A673 (cell line): Measurements from ENCODE around the gene FBXL17. TPM values are rescaled to one million over a fixed set of nuclear protein-coding genes. Genes with fewer than 3 reads are reported as not detected.

ENCODE experiments used
- BruUV-seq: library from RNA; stranded (reverse); fragments of 400-500 nt; replicated peaks from 2 replicates; lab custom pipeline; 2021; lab: Mats Ljungman, UMichigan
- CTCF ChIA-PET: fragments of 300-600 bp; sonication (Branson Sonifier 250); formaldehyde crosslinking; loops from one replicate; lab custom pipeline; 2022; ENCODE audit warnings: antibody characterized with exemption; lab: Charles Lee
- POLR2A ChIA-PET: fragments of 300-600 bp; sonication (Branson Sonifier 250); formaldehyde crosslinking; loops from one replicate; lab custom pipeline; 2022; ENCODE audit warnings: antibody characterized with exemption; ENCODE audit not compliant: low non-redundant PET; lab: Charles Lee
- DNase-seq: peaks from one replicate; pipeline ENCODE4 v3.0.0-alpha.2; 2015; ENCODE audit warnings: low spot score
- H3K27ac ChIP-seq: fragments of 200-600 bp; sonication (generic); 2 replicates; pipeline ENCODE4 v1.5.1; 2016; ENCODE audit warnings: mixed run types, low read depth, mild to moderate bottlenecking, mixed read lengths, antibody characterized with exemption, low read length; ENCODE audit not compliant: poor library complexity, severe bottlenecking
- H3K27me3 ChIP-seq: fragments of 200-600 bp; sonication (generic); replicated peaks from 2 replicates; pipeline ENCODE4 v1.6.1; 2017; ENCODE audit warnings: mixed run types, low read depth, mild to moderate bottlenecking, mixed read lengths, antibody characterized with exemption, low read length; ENCODE audit not compliant: insufficient read depth, poor library complexity
- H3K36me3 ChIP-seq: fragments of 200-600 bp; sonication (generic); 2 replicates; pipeline ENCODE4 v1.6.1; 2016; ENCODE audit warnings: mixed run types, mild to moderate bottlenecking, mixed read lengths, antibody characterized with exemption, low read length; ENCODE audit not compliant: insufficient read depth, poor library complexity, severe bottlenecking
- H3K4me1 ChIP-seq: fragments of 200-600 bp; sonication (generic); 2 replicates; pipeline ENCODE4 v1.6.1; 2017; ENCODE audit warnings: mixed run types, mild to moderate bottlenecking, mixed read lengths, antibody characterized with exemption, low read length; ENCODE audit not compliant: insufficient read depth, poor library complexity, severe bottlenecking
- H3K4me3 ChIP-seq: fragments of 200-600 bp; sonication (generic); 2 replicates; pipeline ENCODE4 v1.5.1; 2016; ENCODE audit warnings: low read depth, mixed run types, mild to moderate bottlenecking, mixed read lengths, low read length; ENCODE audit not compliant: poor library complexity, severe bottlenecking
- H3K9me3 ChIP-seq: fragments of 200-600 bp; sonication (generic); 2 replicates; pipeline ENCODE4 v1.6.1; 2016; ENCODE audit warnings: mixed run types, low read depth, mild to moderate bottlenecking, mixed read lengths, antibody characterized with exemption, low read length; ENCODE audit not compliant: poor library complexity, severe bottlenecking
- CTCF ChIP-seq: fragments of 300-800, 200-600 bp; sonication (generic); conservative IDR thresholded peaks from 2 replicates; pipeline ENCODE4 v1.5.1; 2017; ENCODE audit warnings: low read depth, mild to moderate bottlenecking, antibody characterized with exemption, low read length, moderate library complexity, mixed read lengths
- EZH2 ChIP-seq: fragments of 200-600 bp; sonication (generic); IDR thresholded peaks from 2 replicates; pipeline ENCODE4 v1.6.1; 2017; ENCODE audit warnings: borderline replicate concordance, low read depth, mild to moderate bottlenecking, mixed read lengths, antibody characterized with exemption, low read length; ENCODE audit not compliant: poor library complexity, severe bottlenecking
- intact Hi-C: fragments of 100-400 bp; cut with micrococcal nuclease; formaldehyde crosslinking; loops from one replicate; pipeline ENCODE4 v1.10.0; 2022; ENCODE audit not compliant: unreplicated experiment
- total RNA-seq: library from RNA; stranded (reverse); gene quantifications from 2 replicates; pipeline ENCODE4 v1.2.3, GENCODE V29; 2021

FBXL17 gene
- total RNA-seq, 1 experiment from 2014 or later, result 5.7 TPM

- intact Hi-C loops, result no loop called here
- H3K4me1 ChIP-seq, result no peaks in the 10 kb centered on the region
- no peak for DNase-seq
- no peaks in the 10 kb centered on the region for H3K27me3 ChIP-seq
- TF ChIP-seq CTCF (no peak), EZH2 (no peak)
- CTCF ChIA-PET, result no interaction called here
- H3K9me3 ChIP-seq, result no peaks in the 10 kb centered on the region
- H3K27ac ChIP-seq, result no peak overlapping the region
- no TSS peak for BruUV-seq
- H3K4me3 ChIP-seq, result no peak overlapping the region
- no peaks in the 10 kb centered on the region for H3K36me3 ChIP-seq
- POLR2A ChIA-PET, result no interaction called here
Measured at GRCh38 chr5:108361771-108362170, 20.1 kb downstream of the FBXL17 start.

GRCh38 chr5:108361239-108361638 is 20.7 kb downstream of the FBXL17 start:
- intact Hi-C loops, result no loop called here
- H3K27ac ChIP-seq, result no peak overlapping the region
- ChIA-PET CTCF (no interaction called here), POLR2A (no interaction called here)
- TF ChIP-seq EZH2, result no peak
- no peak for TF ChIP-seq CTCF
- no peaks in the 10 kb centered on the region for H3K36me3 ChIP-seq
- no peaks in the 10 kb centered on the region for H3K9me3 ChIP-seq
- BruUV-seq, result no TSS peak
- DNase-seq, result no peak
- H3K4me1 ChIP-seq, result no peaks in the 10 kb centered on the region
- H3K4me3 ChIP-seq, result no peak overlapping the region
- no peaks in the 10 kb centered on the region for H3K27me3 ChIP-seq

- Histone ChIP-seq H3K27me3 (no peaks in the 10 kb centered on the region), H3K27ac (no peak overlapping the region), H3K4me1 (no peaks in the 10 kb centered on the region), H3K9me3 (no peaks in the 10 kb centered on the region), H3K4me3 (no peak overlapping the region), H3K36me3 (no peaks in the 10 kb centered on the region)
- TF ChIP-seq EZH2 (no peak), CTCF (no peak)
- ChIA-PET CTCF (no interaction called here), POLR2A (no interaction called here)
- intact Hi-C loops, result no loop called here
- BruUV-seq, result no TSS peak
- DNase-seq, result no peak
Measured at GRCh38 chr5:108360280-108360679, 21.6 kb downstream of the FBXL17 start.
